Lower lobe of right lung (tissue), 2 donors: Measurements from ENCODE around the gene TIRAP. TPM values are rescaled to one million over a fixed set of nuclear protein-coding genes. Genes with fewer than 3 reads are reported as not detected.

Experiments used
- ATAC-seq, 2 donors: fragments of 200-7000 bp; cut with Tn5 transposase; one replicate each; pipeline ENCODE4 v1.9.1; 2020 to 2022; ENCODE audit warnings: mild to moderate bottlenecking in 2 of 2, moderate library complexity in 2 of 2
- DNase-seq: peaks from one replicate; pipeline ENCODE4 v3.0.0-alpha.2; 2020
- H3K27ac ChIP-seq: fragments of 200-600 bp; one replicate; pipeline ENCODE4 v1.8.0; 2022
- H3K27me3 ChIP-seq: fragments of 200-600 bp; one replicate; pipeline ENCODE4 v1.8.0; 2022; ENCODE audit warnings: low read depth
- H3K36me3 ChIP-seq: fragments of 200-600 bp; one replicate; pipeline ENCODE4 v1.8.0; 2022; ENCODE audit warnings: mild to moderate bottlenecking
- H3K4me1 ChIP-seq: fragments of 200-600 bp; one replicate; pipeline ENCODE4 v1.8.0; 2022
- H3K4me3 ChIP-seq: fragments of 200-600 bp; one replicate; pipeline ENCODE4 v1.8.0; 2022; ENCODE audit warnings: mild to moderate bottlenecking
- H3K9me3 ChIP-seq: fragments of 200-600 bp; one replicate; pipeline ENCODE4 v1.8.0; 2022
- intact Hi-C: fragments of 100-400 bp; cut with DNase I; formaldehyde crosslinking; loops from one replicate; pipeline ENCODE4 v1.11.0; 2022
- total RNA-seq: library from RNA; stranded (reverse); fragmentation: NEBNext Ultra II Directional; extraction: Animal tissue kit (Norgen Biotek cat#: 25700); gene quantifications from one replicate; pipeline ENCODE4 v1.2.1, GENCODE V29; 2021
- TF ChIP-seq, protein P1 (sequence below): fragments of 200-600 bp; IDR thresholded peaks from one replicate; pipeline ENCODE4 v1.8.0; 2022; ENCODE audit warnings: antibody characterized with exemption, mild to moderate bottlenecking
- donor health status: DM: no; HTN: yes; CAD: no; lungs with severe emphysema.

The TIRAP gene
- total RNA-seq, 1 donor from 2014 or later: 15.2 TPM

- peaks cover 25% of the 10 kb centered on the region for H3K36me3 ChIP-seq
- intact Hi-C loops: no loop called here
- no peak for ATAC-seq
- H3K27ac ChIP-seq: no peak overlapping the region
- no peaks in the 10 kb centered on the region for H3K27me3 ChIP-seq
- no peaks in the 10 kb centered on the region for H3K9me3 ChIP-seq
- no peak overlapping the region for H3K4me3 ChIP-seq
- TF ChIP-seq, protein P1, sequence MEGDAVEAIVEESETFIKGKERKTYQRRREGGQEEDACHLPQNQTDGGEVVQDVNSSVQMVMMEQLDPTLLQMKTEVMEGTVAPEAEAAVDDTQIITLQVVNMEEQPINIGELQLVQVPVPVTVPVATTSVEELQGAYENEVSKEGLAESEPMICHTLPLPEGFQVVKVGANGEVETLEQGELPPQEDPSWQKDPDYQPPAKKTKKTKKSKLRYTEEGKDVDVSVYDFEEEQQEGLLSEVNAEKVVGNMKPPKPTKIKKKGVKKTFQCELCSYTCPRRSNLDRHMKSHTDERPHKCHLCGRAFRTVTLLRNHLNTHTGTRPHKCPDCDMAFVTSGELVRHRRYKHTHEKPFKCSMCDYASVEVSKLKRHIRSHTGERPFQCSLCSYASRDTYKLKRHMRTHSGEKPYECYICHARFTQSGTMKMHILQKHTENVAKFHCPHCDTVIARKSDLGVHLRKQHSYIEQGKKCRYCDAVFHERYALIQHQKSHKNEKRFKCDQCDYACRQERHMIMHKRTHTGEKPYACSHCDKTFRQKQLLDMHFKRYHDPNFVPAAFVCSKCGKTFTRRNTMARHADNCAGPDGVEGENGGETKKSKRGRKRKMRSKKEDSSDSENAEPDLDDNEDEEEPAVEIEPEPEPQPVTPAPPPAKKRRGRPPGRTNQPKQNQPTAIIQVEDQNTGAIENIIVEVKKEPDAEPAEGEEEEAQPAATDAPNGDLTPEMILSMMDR: no peak
- H3K4me1 ChIP-seq: peaks cover 48% of the 10 kb centered on the region
- DNase-seq: no peak
Observed at GRCh38 chr11:126284829-126285228, 1.9 kb downstream of the TIRAP start.

DNA sequence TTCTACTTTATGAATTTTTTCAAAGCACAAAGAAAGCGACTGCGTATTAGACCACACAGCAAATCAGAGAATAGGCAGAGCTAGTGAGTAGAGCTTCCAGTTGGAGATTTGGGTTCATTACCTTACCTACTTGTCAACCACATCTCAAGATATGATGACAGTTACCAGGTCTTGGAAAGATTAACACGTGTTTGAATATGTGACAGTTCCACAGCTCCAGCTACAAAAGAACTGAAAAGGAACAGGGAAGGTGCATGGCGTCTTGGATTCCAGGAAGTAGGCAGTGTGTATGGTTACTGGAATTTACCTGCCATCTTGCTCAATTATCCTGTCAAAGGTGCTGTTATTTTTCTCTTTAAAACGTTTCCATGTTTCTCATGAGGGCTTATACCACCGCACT is 5.3 kb downstream of the TIRAP start:
- Histone ChIP-seq H3K4me1 (peaks cover 20% of the 10 kb centered on the region), H3K9me3 (no peaks in the 10 kb centered on the region), H3K4me3 (no peak overlapping the region), H3K27me3 (no peaks in the 10 kb centered on the region), H3K36me3 (peaks cover 59% of the 10 kb centered on the region), H3K27ac (no peak overlapping the region)
- no peak for ATAC-seq
- TF ChIP-seq, protein P1: no peak
- no peak for DNase-seq
- intact Hi-C loops: no loop called here

DNA sequence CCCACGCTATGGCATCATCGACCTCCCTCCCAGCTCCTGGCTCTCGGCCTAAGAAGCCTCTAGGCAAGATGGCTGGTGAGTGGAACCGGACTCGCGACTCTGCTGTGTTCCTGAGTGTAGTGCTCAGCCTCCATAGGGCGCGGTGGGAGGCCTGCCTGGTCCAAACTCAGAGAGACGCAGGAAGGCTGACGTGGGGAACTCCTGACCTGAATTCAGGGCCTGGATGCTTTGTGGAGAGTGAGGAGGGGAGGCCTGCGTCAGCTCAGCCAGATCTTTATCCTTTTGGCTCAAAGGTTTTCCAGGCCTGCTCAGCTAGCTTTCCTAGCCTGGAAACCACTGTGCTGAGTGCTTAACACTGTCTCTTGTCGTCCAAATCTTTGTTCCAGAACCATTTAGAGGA is 8.0 kb downstream of the TIRAP start:
- no peak overlapping the region for H3K27ac ChIP-seq
- H3K4me3 ChIP-seq: no peak overlapping the region
- no peaks in the 10 kb centered on the region for H3K27me3 ChIP-seq
- no peak for DNase-seq
- TF ChIP-seq, protein P1: no peak
- H3K36me3 ChIP-seq: peaks cover 74% of the 10 kb centered on the region
- no peaks in the 10 kb centered on the region for H3K9me3 ChIP-seq
- intact Hi-C loops: no loop called here
- no peak for ATAC-seq
- no peaks in the 10 kb centered on the region for H3K4me1 ChIP-seq

GRCh38 chr11:126293726-126294125 is 10.8 kb downstream of the TIRAP start:
- intact Hi-C loops: no loop called here
- no peaks in the 10 kb centered on the region for H3K27me3 ChIP-seq
- DNase-seq (no peak), ATAC-seq (no peak)
- peaks cover 75% of the 10 kb centered on the region for H3K36me3 ChIP-seq
- no peaks in the 10 kb centered on the region for H3K4me1 ChIP-seq
- no peaks in the 10 kb centered on the region for H3K9me3 ChIP-seq
- TF ChIP-seq, protein P1: no peak
- no peak overlapping the region for H3K4me3 ChIP-seq
- no peak overlapping the region for H3K27ac ChIP-seq

DNA sequence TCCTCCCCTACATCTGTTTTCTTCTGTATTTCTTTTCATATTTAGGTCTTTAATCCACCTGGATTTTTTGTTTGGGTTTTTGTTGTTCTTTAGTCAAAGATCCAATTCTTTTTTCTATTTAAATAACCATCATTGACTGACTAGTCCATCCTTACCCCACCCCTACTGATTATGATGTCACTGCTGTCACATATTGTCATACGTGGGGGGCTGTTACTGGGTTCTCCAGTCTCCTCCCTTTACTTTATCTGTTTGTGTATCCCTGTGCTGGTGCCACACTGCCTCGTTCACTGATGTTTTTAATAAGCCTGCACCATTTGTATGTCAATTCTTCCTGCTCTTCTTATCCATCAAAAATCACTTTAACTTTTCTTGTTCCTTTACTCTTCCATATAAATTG is 14.1 kb downstream of the TIRAP start:
- no peak for DNase-seq
- Histone ChIP-seq H3K27ac (no peak overlapping the region), H3K9me3 (no peaks in the 10 kb centered on the region), H3K4me1 (no peaks in the 10 kb centered on the region), H3K4me3 (no peak overlapping the region), H3K27me3 (no peaks in the 10 kb centered on the region), H3K36me3 (peaks cover 45% of the 10 kb centered on the region)
- TF ChIP-seq, protein P1: no peak
- intact Hi-C loops: no loop called here
- ATAC-seq: no peak
